Measurements from ENCODE around the gene TULP4.
A peak's percentile ranks its signal among the peaks of the same experiment; 100 is the strongest.
"Not testable (repeated sequence)": the region's sequence is repeated elsewhere in the genome, so short reads cannot be mapped to it uniquely, and the experiment has no call there.

TULP4 gene

DNA sequence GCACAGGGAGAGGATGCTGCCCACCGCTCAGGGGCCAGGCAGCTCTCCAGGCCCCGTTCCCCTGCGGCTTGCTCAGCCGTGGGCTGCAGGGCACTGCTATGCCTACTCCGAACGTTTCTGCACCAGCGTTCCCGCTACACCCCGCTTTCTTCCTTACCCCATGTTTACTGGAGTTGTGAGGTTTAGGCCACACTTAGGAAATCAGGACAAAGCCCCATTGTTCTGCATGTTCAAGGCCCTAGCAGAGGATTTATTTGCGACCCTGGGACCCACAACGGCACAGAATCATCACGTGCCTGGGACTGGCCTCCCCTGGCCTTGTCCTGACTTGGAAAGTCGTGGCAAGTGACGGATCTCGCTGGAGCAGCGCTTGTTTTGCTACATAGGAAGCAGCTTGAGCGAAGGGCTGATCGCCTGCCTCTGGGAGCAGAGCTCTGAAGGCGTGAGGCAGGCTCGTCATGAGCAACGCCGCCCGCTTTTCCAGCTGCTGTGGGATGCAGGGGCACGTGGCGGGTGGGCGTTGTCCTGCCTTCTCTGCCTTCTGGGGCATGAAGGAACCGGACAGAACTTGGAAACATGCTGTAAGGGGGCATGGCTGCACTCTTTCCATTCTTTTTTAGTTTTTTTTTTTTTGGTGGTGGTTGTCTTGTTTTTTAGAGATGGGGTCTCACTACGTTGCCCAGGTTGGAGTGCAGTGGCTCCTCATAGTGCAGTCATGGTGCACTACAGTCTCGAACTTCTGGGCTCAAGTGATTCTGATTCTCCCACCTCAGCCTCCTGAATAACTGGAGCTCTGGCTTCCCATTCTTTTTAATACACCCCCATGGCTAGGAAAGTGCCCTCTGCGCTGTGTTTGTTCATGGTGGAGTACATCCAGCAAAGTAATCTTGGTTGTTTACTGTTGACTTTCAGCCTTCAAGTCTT, 233.0 kb downstream of the TULP4 start:
- Histone ChIP-seq H3K4me1 (ENCODE audit: insufficient read depth, low read length) (peaks cover 9% of the 10 kb centered on the region), H3K9me3 (ENCODE audit: control insufficient read depth, insufficient read depth, low read length) (no peaks in the 10 kb centered on the region), H3K9ac (ENCODE audit: low read depth, low read length) (no peak overlapping the region), H3K36me3 (ENCODE audit: insufficient read depth, low read length) (no peaks in the 10 kb centered on the region)

DNA sequence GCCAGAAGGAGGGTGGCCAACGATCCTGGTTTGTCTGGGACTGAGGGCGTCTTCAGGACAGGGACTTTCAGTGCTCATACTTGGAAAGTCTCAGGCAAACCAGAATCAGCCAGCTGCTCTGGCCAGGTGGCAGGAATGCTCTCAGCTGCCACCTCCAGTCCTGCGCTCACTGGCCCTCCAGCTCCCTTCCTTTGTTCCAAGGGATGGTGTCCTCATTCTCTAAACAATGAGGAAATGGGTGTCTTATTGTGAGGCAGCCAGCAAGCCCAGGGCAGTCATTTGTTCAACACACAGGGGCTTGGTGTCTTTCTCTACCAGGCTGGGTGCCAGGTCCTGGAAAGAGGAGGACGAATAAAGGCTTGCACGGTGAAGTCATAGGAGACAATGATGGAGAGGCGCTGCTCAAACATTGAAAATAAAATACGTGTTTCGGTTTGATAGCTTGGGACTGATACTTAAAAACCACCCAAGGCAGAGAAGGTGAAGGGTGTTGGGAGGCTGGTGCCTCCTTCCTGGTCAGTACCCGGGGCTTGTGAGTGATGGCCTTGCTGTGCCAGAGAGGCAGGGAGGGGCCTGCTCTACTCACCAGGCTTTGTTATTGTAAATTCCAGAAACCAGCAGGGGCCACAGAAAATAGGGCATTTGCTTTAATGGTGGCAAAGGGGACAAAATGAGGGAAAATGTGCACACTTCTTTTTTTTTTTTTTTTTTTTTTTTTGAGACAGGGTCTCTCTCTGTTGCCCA, 236.3 kb downstream of the TULP4 start:
- H3K9ac ChIP-seq (ENCODE audit: low read depth, low read length), result no peak overlapping the region
- H3K36me3 ChIP-seq (ENCODE audit: insufficient read depth, low read length), result no peaks in the 10 kb centered on the region
- H3K9me3 ChIP-seq (ENCODE audit: control insufficient read depth, insufficient read depth, low read length), result no peaks in the 10 kb centered on the region
- H3K4me1 ChIP-seq (ENCODE audit: insufficient read depth, low read length), result peaks cover 9% of the 10 kb centered on the region

DNA sequence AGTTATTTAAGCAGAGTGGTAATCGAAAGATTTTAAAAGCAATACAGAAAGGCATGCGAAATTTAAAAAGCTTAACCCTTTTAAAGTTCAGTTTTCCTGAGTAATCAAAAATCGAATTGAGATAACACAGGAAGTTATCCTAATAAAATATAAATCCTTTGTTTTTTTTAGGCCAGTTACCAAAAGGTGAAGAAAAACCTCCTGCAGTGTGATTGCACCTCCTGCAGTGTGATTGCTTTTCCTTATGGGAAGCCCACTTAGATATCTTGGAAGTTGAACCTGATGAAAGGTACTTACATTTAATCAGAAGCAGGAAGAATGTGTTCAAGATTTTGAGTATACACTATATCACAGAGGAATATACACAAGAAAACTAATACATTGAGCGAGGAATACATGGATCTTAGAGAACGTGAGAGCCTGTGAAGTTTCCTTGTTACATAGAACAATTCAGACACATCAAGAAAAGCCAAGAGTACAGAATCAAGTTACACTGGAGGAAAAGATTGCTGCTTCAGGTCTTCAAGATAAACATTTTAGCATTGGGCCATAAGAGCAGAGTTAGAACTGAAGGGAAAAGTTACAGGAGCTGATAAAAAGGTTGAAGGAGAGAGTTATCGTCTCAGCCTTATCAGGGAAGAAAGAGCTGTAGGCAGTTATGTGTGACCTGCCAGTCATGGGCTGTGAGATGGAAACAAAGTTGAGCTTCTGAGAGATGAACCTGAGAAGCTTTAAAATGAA, 240.0 kb downstream of the TULP4 start:
- Histone ChIP-seq H3K9ac (ENCODE audit: low read depth, low read length) (no peak overlapping the region), H3K36me3 (ENCODE audit: insufficient read depth, low read length) (no peaks in the 10 kb centered on the region), H3K9me3 (ENCODE audit: control insufficient read depth, insufficient read depth, low read length) (no peaks in the 10 kb centered on the region), H3K4me1 (ENCODE audit: insufficient read depth, low read length) (peaks cover 9% of the 10 kb centered on the region)

DNA sequence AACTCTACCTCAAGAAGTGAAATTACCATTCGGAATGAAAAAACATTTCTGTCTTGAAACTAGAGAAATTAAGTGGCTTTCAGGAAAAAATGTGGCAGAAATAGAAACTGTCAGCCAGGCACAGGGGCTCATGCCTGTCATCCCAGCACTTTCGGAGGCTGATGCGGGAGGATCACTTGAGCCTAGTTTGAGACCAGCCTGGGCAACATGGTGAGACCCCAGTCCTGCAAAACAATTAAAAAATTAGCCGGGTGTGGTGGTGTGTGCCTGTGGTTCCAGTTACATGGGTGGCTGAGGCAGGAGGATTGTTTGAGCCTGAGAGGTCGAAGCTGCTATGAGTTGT, 240.5 kb downstream of the TULP4 start:
- Histone ChIP-seq H3K36me3 (ENCODE audit: insufficient read depth, low read length) (no peaks in the 10 kb centered on the region), H3K4me1 (ENCODE audit: insufficient read depth, low read length) (peaks cover 9% of the 10 kb centered on the region), H3K9me3 (ENCODE audit: control insufficient read depth, insufficient read depth, low read length) (no peaks in the 10 kb centered on the region), H3K9ac (ENCODE audit: low read depth, low read length) (no peak overlapping the region)

DNA sequence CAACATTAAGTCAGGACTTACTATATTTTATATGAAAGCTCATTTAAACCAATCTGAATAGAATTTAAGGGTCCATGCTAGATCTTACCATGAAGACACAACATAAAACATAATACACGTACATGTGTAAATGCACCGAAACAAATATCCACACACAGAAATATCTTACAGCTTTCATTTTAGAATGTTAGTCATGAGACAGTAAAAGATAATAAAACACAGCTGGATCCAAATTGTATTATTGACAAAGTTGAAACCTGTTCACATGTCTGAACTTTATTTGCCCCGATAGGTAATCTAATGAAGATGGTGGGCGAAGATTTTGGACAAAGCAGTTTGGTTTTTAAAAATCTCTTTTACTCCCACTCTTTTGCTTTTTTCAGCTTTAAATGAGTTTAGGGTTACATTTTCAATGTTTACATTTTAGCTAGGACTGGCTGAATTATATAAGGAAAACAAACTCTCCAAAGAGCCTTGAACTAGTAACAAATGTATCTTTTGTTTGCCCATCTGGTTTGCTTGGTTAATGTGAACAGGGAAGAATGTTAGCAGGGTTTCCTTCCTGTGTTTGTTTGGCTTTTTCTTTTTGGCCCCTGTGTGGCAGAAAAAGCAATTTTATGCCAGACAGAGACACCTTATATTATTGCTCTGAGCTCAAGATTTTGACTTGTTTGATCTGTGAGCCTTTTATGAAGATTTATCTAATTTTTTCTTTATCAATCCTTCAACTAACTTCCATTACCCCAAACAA, 242.5 kb downstream of the TULP4 start:
- Histone ChIP-seq H3K4me1 (ENCODE audit: insufficient read depth, low read length) (peaks cover 5% of the 10 kb centered on the region; the same call in 1 of the 2 replicates), H3K36me3 (ENCODE audit: insufficient read depth, low read length) (no peaks in the 10 kb centered on the region), H3K9me3 (ENCODE audit: control insufficient read depth, insufficient read depth, low read length) (no peaks in the 10 kb centered on the region), H3K9ac (ENCODE audit: low read depth, low read length) (no peak overlapping the region)

DNA sequence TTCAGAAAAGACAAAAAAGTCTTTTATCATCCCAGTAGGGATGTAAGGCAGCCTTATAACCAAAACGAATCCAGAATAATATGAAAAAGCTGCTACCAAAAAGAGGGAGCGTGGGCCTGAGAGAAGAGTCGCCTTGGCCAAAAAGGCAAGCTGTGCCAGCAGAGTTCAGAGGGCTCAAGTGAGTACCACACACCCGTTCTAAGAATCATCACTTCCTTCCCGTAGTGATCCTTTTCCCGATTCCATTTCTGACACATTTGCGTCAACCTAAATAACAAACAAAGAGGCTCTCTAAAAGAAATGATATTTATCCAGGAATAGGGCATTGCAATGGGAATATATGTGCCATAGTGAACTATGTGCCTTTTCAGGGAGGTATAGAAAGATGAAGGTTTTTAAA, 243.8 kb downstream of the TULP4 start:
- no peaks in the 10 kb centered on the region for H3K9me3 ChIP-seq (ENCODE audit: control insufficient read depth, insufficient read depth, low read length)
- H3K4me1 ChIP-seq (ENCODE audit: insufficient read depth, low read length), result peaks cover 7% of the 10 kb centered on the region
- no peak overlapping the region for H3K9ac ChIP-seq (ENCODE audit: low read depth, low read length)
- H3K36me3 ChIP-seq (ENCODE audit: insufficient read depth, low read length), result no peaks in the 10 kb centered on the region

DNA sequence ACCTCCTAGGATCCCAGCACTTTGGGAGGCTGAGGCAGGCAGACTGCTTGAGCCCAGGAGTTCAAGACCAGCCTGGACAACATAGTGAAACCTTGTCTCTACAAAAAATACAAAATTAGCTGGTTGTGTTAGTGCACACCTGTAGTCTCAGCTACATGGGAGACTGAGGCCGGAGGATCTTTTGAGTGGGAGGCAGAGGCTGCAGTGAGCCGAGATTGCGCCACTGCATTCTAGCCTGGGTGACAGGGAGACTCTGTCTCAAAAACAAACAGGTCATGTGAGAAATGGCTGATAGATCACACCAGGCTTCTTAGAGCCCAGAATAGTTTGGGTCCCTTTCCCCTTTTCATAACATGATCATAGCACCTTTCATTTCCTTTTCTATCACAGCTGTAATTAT, 244.8 kb downstream of the TULP4 start:
- H3K4me1 ChIP-seq (ENCODE audit: insufficient read depth, low read length), result peaks cover 14% of the 10 kb centered on the region
- not testable (repeated sequence) for H3K9me3 ChIP-seq (ENCODE audit: control insufficient read depth, insufficient read depth, low read length); H3K36me3 ChIP-seq (ENCODE audit: insufficient read depth, low read length); H3K9ac ChIP-seq (ENCODE audit: low read depth, low read length)

DNA sequence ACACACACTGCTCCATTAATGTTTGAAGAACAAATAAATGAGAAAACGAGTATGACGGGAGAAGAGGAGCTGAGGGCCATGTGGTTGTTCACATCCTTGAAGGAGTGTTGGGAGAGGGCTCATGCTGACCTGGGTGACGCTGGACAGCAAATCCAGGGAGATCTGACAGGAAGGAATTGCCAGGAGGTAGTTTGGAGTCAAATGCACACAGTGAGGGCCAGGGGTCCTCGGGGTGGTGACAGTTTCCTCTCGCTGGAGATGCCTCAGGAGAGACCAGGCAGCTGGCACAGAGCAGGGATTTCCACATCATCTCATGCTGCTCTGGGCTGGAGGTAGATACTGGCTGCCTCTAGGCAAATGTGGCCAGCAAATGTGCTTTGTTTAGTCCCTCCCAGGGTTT, 245.7 kb downstream of the TULP4 start:
- peaks cover 14% of the 10 kb centered on the region for H3K4me1 ChIP-seq (ENCODE audit: insufficient read depth, low read length)
- no peak overlapping the region for H3K9ac ChIP-seq (ENCODE audit: low read depth, low read length)
- no peaks in the 10 kb centered on the region for H3K9me3 ChIP-seq (ENCODE audit: control insufficient read depth, insufficient read depth, low read length)
- H3K36me3 ChIP-seq (ENCODE audit: insufficient read depth, low read length), result no peaks in the 10 kb centered on the region

DNA sequence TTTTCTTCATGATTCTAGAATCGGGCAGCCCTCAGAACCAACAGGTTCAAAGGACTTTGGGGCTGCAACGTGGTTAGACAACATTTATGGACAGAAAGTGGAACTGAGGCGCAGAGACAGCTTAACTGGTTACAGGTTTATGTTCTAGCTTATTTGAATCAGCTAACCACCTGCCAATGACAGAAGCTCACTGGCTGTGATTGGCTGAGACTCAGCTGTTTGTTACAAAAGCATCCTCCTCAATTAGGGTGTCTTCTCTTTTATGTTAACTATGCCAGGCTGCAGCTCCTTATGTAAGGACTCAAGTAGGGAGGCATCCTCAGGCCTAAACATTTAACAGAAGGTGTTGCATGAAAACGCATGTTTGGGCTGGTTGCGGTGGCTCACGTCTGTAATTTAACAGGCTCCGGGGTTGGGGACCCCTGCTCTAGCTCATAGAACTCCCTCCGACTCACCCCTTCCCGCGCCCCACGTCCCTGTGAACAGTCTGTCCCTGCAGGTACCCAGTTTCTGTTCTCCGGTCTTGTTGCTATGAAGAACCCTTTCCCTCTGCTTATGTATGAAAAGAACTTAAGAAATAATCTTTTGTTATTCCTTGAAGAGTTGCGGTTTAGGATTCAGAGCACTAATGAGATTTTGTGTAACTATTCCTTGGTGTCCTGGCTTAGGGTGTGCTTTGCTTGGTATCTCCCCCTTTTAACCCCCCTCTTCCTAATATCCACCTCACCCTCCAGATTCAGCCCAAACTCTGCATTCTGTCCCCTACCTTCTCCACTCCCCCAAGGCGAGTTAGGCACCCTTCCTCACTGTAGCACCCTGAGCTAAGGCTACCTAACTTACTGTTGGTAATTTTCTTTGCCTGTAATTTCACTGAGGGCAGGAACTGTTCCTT, 246.4 kb downstream of the TULP4 start:
- H3K9ac ChIP-seq (ENCODE audit: low read depth, low read length), result peak overlapping the region; percentile 59; the same call in 1 of the 2 replicates
- H3K4me1 ChIP-seq (ENCODE audit: insufficient read depth, low read length), result peaks cover 14% of the 10 kb centered on the region

DNA sequence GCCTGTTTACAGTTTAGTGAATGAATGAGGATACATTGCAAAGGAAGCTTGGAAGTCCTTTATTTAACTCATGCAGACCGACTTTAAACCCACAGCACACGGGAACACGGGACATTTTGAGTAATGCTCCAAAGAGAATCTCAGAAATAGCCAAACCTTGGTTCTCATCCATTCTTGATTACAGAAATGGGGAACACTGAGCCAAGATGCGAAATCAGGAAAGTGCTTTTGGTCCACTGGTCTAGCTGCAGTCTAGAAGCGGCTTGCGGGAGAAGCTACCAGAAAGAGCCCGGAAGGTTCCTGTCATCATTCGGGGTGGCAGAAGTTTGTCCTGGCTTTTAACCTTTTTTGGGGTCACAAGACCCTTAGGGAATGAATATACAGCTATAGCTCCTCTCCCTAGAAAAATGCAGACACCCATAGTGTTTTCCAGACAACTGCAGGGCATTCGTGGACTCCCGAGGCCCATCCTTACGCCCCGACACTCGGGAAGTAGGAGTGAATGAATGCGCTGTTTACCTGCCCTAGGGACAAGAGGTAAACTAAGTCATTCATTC, 247.2 kb downstream of the TULP4 start:
- Histone ChIP-seq H3K4me1 (ENCODE audit: insufficient read depth, low read length) (peaks cover 14% of the 10 kb centered on the region), H3K9ac (ENCODE audit: low read depth, low read length) (peak overlapping the region; percentile 59), H3K36me3 (ENCODE audit: insufficient read depth, low read length) (no peaks in the 10 kb centered on the region), H3K9me3 (ENCODE audit: control insufficient read depth, insufficient read depth, low read length) (no peaks in the 10 kb centered on the region)

More for the DNA sequence above, 246.4 kb downstream of the TULP4 start:
- Histone ChIP-seq H3K36me3 (ENCODE audit: insufficient read depth, low read length) (no peaks in the 10 kb centered on the region), H3K9me3 (ENCODE audit: control insufficient read depth, insufficient read depth, low read length) (no peaks in the 10 kb centered on the region)

DNA sequence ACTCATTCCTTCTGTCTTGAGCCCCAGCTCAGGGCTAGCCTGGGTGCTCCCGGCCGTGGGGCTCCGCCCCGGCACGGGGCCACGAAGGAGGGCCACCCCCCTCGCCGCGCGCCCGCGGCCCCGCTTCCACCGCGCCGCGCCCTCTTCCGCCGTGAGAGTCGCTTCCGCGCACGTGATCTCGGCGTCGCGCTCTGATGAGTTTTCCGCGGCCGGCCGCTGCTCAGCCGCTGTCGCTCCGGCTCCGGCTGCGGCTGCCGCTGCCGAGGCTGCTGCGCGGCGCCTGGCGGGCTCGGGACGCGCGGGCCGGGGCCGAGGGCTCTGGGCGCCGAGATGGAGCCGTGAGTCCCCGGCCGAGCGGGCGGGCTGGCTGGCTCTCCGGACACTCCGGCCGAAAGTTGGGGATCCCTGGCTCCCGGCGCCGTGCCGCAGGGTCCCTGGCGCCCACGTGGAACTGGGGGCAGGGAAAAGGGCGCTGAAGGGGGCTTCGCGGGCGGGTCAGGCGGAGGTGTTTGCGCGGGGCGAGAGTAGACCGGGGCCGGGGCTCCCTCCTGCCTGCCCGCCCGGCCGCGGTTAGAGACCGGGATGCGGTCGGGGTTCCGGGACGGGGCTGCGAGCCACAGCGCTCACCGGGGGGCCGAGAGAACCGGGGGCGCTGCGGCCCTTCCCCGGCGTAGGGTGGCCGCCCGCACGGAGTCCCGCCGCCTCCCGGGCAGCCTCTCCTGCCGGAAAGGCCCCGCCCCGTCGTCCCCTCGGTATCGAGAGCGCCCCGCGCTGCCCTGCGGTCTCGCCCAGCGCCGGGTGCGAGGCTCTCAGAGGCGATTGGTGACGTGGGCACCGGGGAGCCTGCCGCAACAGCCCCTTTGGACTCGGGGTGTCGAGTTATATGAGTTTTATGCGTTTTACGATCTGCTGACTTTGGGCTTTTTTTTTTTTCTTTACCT, 247.9 kb downstream of the TULP4 start, which contains the start of gene TMEM181:
TMEM181 (plus strand) TSS at position 197 of the 941 bp plus-strand sequence; CDS start at position 331, 134 bp downstream.
- Histone ChIP-seq H3K36me3 (ENCODE audit: insufficient read depth, low read length) (no peaks in the 10 kb centered on the region), H3K9ac (ENCODE audit: low read depth, low read length) (peak within 1 kb of the TSS; percentile 59), H3K4me1 (ENCODE audit: insufficient read depth, low read length) (peaks cover 14% of the 10 kb centered on the region), H3K9me3 (ENCODE audit: control insufficient read depth, insufficient read depth, low read length) (no peaks in the 10 kb centered on the region)

DNA sequence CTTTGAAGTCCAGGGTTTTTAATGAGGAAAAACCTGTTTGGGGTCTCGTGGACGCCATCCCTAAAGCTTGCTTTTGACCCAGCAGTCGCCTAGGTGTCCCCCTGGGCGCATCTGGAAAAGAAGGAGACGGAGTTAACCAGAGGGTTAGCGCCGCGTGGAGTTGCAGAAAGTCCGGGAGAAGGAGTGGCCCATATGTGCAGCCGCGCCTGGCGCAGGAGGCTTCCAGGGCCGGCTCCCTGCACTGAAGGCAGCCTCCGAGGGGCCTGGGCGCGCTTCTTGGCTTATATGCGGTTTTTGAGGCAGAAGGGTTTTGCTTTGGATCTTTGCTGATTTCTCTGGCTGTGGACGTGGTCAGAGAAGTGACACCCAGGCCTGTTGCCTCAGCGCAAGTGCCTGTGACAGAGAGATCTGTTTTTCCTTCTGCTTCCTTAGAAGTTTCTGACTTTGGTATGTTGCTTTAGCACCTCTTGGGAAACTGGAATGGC, 248.6 kb downstream of the TULP4 start:
- Histone ChIP-seq H3K36me3 (ENCODE audit: insufficient read depth, low read length) (no peaks in the 10 kb centered on the region), H3K4me1 (ENCODE audit: insufficient read depth, low read length) (peaks cover 14% of the 10 kb centered on the region), H3K9me3 (ENCODE audit: control insufficient read depth, insufficient read depth, low read length) (no peaks in the 10 kb centered on the region), H3K9ac (ENCODE audit: low read depth, low read length) (peak overlapping the region; percentile 59; the same call in 1 of the 2 replicates)
